B cell (primary cell): ENCODE results near the gene BCOR. TPM values are rescaled to one million over a fixed set of nuclear protein-coding genes. Genes with fewer than 3 reads are reported as not detected.

Experiments used
- ATAC-seq: fragments of 200-7000 bp; cut with Tn5 transposase; one replicate; pipeline ENCODE4 v1.10.0; 2021; ENCODE audit warnings: low read depth, mild to moderate bottlenecking, moderate number of reproducible peaks, moderate library complexity
- CTCF ChIA-PET: fragments of 350-600 bp; sonication (Branson Sonifier 250); formaldehyde crosslinking; loops from one replicate; lab custom pipeline; 2021; ENCODE audit warnings: antibody characterized with exemption, inconsistent platforms; lab: Charles Lee
- POLR2A ChIA-PET: fragments of 350-600 bp; sonication (Branson Sonifier 250); formaldehyde crosslinking; loops from one replicate; lab custom pipeline; 2021; ENCODE audit warnings: antibody characterized with exemption; lab: Charles Lee
- DNase-seq: peaks from one replicate; pipeline ENCODE4 v3.0.0; 2013
- H2AFZ ChIP-seq: 2 replicates; pipeline ENCODE4 v1.6.1; 2012; ENCODE audit warnings: mild to moderate bottlenecking, low read depth, low read length; ENCODE audit not compliant: insufficient read depth, poor library complexity, severe bottlenecking
- H3K27ac ChIP-seq, 2 donors: 1 replicate in 1 of 2; 2 replicates in 1 of 2; pipeline ENCODE4 v1.5.1; 2012 to 2013; ENCODE audit warnings: low read length in 2 of 2, mild to moderate bottlenecking in 2 of 2, moderate library complexity in 1 of 2
- H3K27me3 ChIP-seq, 4 experiments: fragments of 200-600 bp in 1 of 4; sonication (generic) in 1 of 4; replicated peaks in 1 of 4; 1 replicate in 2 of 4; 2 replicates in 2 of 4; pipeline versions ENCODE4 v1.6.1 to v1.7.0; 2013 to 2016; ENCODE audit warnings: low read length in 3 of 4, mild to moderate bottlenecking in 2 of 4, mixed read lengths in 1 of 4, moderate library complexity in 1 of 4; ENCODE audit not compliant: insufficient read depth in 4 of 4, control insufficient read depth in 3 of 4; ENCODE audit errors: control extremely low read depth in 1 of 4
- H3K36me3 ChIP-seq, 2 experiments: replicated peaks in 1 of 2; 1 replicate in 1 of 2; 2 replicates in 1 of 2; pipeline versions ENCODE4 v1.6.1 to v1.7.1; 2013; ENCODE audit warnings: low read length in 1 of 2; ENCODE audit not compliant: insufficient read depth in 2 of 2, control insufficient read depth in 1 of 2; ENCODE audit errors: control extremely low read depth in 1 of 2, extremely low read depth in 1 of 2
- H3K4me1 ChIP-seq, 2 donors: fragments of 200-600 bp in 1 of 2; sonication (generic) in 1 of 2; 1 replicate in 1 of 2; 2 replicates in 1 of 2; pipeline versions ENCODE4 v1.5.1 to v1.6.1; 2013 to 2017; ENCODE audit warnings: low read length in 2 of 2; ENCODE audit not compliant: control insufficient read depth in 2 of 2, insufficient read depth in 2 of 2
- H3K4me2 ChIP-seq: replicated peaks from 2 replicates; pipeline ENCODE3; 2012; ENCODE audit warnings: mild to moderate bottlenecking, low read depth, low read length; ENCODE audit not compliant: poor library complexity, severe bottlenecking
- H3K4me3 ChIP-seq, 5 experiments: fragments of 200-600 bp in 1 of 5; sonication (generic) in 1 of 5; 1 replicate in 3 of 5; 2 replicates in 2 of 5; pipeline versions ENCODE4 v1.5.1 to v1.7.0; 2011 to 2016; ENCODE audit warnings: low read length in 4 of 5, mild to moderate bottlenecking in 4 of 5, low read depth in 2 of 5, control low read depth in 1 of 5, moderate library complexity in 1 of 5; ENCODE audit not compliant: insufficient read depth in 1 of 5; ENCODE audit errors: control extremely low read depth in 1 of 5, extremely low read depth in 1 of 5
- H3K79me2 ChIP-seq: fragments of 200-600 bp; sonication (generic); one replicate; pipeline ENCODE4 v1.6.0; 2016; ENCODE audit warnings: low read length; ENCODE audit not compliant: control insufficient read depth, insufficient read depth
- H3K9ac ChIP-seq: fragments of 200-600 bp; sonication (generic); 2 replicates; pipeline ENCODE4 v1.6.1; 2017; ENCODE audit warnings: mild to moderate bottlenecking, low read length, moderate library complexity
- H3K9me3 ChIP-seq, 3 donors: one replicate each; pipeline versions ENCODE4 v1.6.1 to v1.7.1; 2013; ENCODE audit warnings: low read length in 2 of 3; ENCODE audit not compliant: control insufficient read depth in 2 of 3, insufficient read depth in 1 of 3; ENCODE audit errors: control extremely low read depth in 1 of 3
- H4K20me1 ChIP-seq: 2 replicates; pipeline ENCODE4 v1.6.0; 2012; ENCODE audit warnings: mild to moderate bottlenecking, low read length; ENCODE audit not compliant: insufficient read depth, control insufficient read depth, poor library complexity, severe bottlenecking
- H3K27ac Mint-ChIP-seq: one replicate; pipeline ENCODE4 v1.8.0; 2021; ENCODE audit warnings: mixed read lengths
- H3K27me3 Mint-ChIP-seq: one replicate; pipeline ENCODE4 v1.8.0; 2021; ENCODE audit warnings: mixed read lengths
- H3K4me1 Mint-ChIP-seq: one replicate; pipeline ENCODE4 v1.8.0; 2021; ENCODE audit warnings: mixed read lengths
- H3K4me3 Mint-ChIP-seq: one replicate; pipeline ENCODE4 v1.8.0; 2021; ENCODE audit warnings: mixed read lengths
- H3K9me3 Mint-ChIP-seq: one replicate; pipeline ENCODE4 v1.8.0; 2022; ENCODE audit warnings: mixed read lengths; ENCODE audit not compliant: insufficient read depth
- EZH2 ChIP-seq: IDR thresholded peaks from 2 replicates; pipeline ENCODE4 v1.6.1; 2012; ENCODE audit warnings: borderline replicate concordance, low read depth, mild to moderate bottlenecking, moderate library complexity, low read length; ENCODE audit not compliant: insufficient read depth, poor library complexity, severe bottlenecking
- WGBS: methylation state at CpG from one replicate; pipeline ENCODE4 v1.1.5; 2013; ENCODE audit warnings: missing lambda C conversion rate; ENCODE audit not compliant: insufficient coverage; 5-methylcytosine and 5-hydroxymethylcytosine counted together
- intact Hi-C: fragments of 100-400 bp; cut with micrococcal nuclease; formaldehyde crosslinking; loops from one replicate; pipeline ENCODE4 v1.10.0; 2022
- polyA plus RNA-seq: library from polyadenylated mRNA; depleted of rRNA; stranded (reverse); fragments of >200 nt; gene quantifications from 2 replicates; pipeline ENCODE4 v1.2.3, GENCODE V29; 2012
- total RNA-seq, 2 donors: library from RNA; stranded (reverse); fragments of 120-200 nt in 1 of 2; gene quantifications; 1 replicate in 1 of 2; 2 replicates in 1 of 2; pipeline versions ENCODE4 v1.2.3 to v1.2.4, GENCODE V29; 2013 to 2022
- TF ChIP-seq, protein P1 (sequence below): fragments of 200-600 bp; IDR thresholded peaks from one replicate; pipeline ENCODE4 v1.8.0; 2022; ENCODE audit warnings: antibody characterized with exemption, mild to moderate bottlenecking

The BCOR gene
- total and polyA plus RNA-seq, 2 donors (not counting 1 experiment from before 2014, with no cell fraction given), result 19.0 to 65.3 TPM

DNA sequence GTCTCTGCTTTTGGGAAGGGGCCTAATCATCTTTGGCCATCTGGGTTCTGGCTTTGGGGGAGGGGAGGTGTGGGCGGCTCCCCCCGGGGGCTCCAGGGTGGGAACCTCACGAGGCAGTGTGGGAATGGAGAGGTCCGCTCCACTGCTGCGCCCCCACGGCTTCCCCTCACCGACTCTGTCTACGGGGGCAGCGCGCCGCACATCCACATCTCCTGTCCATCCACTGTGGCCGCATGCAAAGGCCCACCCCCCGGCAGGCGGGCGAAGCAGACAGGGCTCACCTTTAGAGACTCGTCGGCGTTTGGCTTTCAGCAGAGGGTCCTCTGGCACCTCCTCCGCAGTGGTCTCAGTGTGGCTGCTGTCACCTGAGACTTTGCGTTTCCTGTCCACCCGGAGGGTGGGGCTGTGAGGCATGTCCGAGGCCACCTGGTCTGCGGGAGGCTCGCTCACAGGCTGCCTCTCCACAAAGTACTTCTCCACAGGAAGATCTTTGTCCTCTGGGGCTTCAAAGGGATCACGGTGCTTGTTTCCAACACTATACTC, 33.6 kb downstream of the BCOR start:
- no peak for DNase-seq
- Histone ChIP-seq H2AFZ (no peak overlapping the region), H3K36me3 (peaks cover 0 to 63% of the 10 kb centered on the region in 2 experiments), H3K9ac (no peak overlapping the region), H3K4me1 (no peaks in the 10 kb centered on the region), H3K79me2 (peaks cover 15% of the 10 kb centered on the region), H4K20me1 (peaks cover 73% of the 10 kb centered on the region), H3K9me3 (no peaks in the 10 kb centered on the region), H3K4me3 (no peak overlapping the region), H3K27me3 (no peaks in the 10 kb centered on the region), H3K27ac (no peak overlapping the region), H3K4me2 (no peak overlapping the region)
- no peak for TF ChIP-seq EZH2
- TF ChIP-seq, protein P1, sequence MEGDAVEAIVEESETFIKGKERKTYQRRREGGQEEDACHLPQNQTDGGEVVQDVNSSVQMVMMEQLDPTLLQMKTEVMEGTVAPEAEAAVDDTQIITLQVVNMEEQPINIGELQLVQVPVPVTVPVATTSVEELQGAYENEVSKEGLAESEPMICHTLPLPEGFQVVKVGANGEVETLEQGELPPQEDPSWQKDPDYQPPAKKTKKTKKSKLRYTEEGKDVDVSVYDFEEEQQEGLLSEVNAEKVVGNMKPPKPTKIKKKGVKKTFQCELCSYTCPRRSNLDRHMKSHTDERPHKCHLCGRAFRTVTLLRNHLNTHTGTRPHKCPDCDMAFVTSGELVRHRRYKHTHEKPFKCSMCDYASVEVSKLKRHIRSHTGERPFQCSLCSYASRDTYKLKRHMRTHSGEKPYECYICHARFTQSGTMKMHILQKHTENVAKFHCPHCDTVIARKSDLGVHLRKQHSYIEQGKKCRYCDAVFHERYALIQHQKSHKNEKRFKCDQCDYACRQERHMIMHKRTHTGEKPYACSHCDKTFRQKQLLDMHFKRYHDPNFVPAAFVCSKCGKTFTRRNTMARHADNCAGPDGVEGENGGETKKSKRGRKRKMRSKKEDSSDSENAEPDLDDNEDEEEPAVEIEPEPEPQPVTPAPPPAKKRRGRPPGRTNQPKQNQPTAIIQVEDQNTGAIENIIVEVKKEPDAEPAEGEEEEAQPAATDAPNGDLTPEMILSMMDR, result no peak
- WGBS, result no CpG with 5 or more reads among the region's 25 CpGs
- ATAC-seq, result no peak
- H3K9me3 Mint-ChIP-seq, result no peaks in the 10 kb centered on the region
- POLR2A ChIA-PET, result no interaction called here
- intact Hi-C loops, result no loop called here
- no peak overlapping the region for H3K4me3 Mint-ChIP-seq
- CTCF ChIA-PET, result no interaction called here
- H3K27me3 Mint-ChIP-seq, result no peaks in the 10 kb centered on the region
- peaks cover 5% of the 10 kb centered on the region for H3K4me1 Mint-ChIP-seq
- no peak overlapping the region for H3K27ac Mint-ChIP-seq

DNA sequence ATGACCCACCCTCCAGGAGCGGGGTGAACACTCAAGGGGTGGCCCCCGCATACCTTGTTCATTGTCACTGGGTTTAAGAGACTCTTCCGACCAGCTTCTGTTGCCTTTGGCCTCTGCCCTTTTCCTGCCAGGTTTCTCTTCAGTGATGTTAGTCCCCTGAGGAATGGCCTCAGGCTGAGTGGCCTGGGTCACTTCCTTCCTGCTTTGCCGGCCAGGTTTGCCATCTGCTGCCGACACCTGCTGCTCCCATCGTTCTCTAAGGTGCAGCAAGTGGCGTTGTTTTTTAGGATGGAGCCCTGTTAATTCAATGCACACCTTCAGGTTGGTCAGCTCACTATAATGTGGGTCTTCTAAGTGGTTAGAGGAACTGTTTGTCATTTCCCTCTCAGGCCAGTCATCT, 34.2 kb downstream of the BCOR start:
- DNase-seq (no peak), ATAC-seq (no peak)
- intact Hi-C loops, result no loop called here
- Mint-ChIP-seq H3K4me1 (peaks cover 5% of the 10 kb centered on the region), H3K9me3 (no peaks in the 10 kb centered on the region), H3K4me3 (no peak overlapping the region), H3K27ac (no peak overlapping the region), H3K27me3 (no peaks in the 10 kb centered on the region)
- Histone ChIP-seq H3K27me3 (no peaks in the 10 kb centered on the region), H3K4me1 (no peaks in the 10 kb centered on the region), H3K27ac (no peak overlapping the region), H3K36me3 (peaks cover 0 to 63% of the 10 kb centered on the region in 2 experiments), H2AFZ (no peak overlapping the region), H3K9ac (no peak overlapping the region), H3K79me2 (peaks cover 9% of the 10 kb centered on the region), H3K4me3 (no peak overlapping the region), H3K4me2 (no peak overlapping the region), H3K9me3 (no peaks in the 10 kb centered on the region), H4K20me1 (peaks cover 67% of the 10 kb centered on the region)
- CTCF ChIA-PET, result interaction anchor here (0.5 kb wide), 1 partner anchor 278 kb away, joined by 3 read pairs; no protein-coding TSS in a partner anchor
- no peak for TF ChIP-seq EZH2
- TF ChIP-seq, protein P1, result no peak
- no CpG with 5 or more reads among the region's 7 CpGs for WGBS
- POLR2A ChIA-PET, result no interaction called here
